GM12878 (cell line): ENCODE measurements around the gene SLC12A3. TPM values are rescaled to one million over a fixed set of nuclear protein-coding genes. Genes with fewer than 3 reads are reported as not detected.

Experiments
- ATAC-seq: fragments of 200-7000 bp; cut with Tn5 transposase; 3 replicates; pipeline ENCODE4 v1.9.1; 2020; ENCODE audit warnings: mild to moderate bottlenecking, moderate library complexity
- BruUV-seq: library from RNA; stranded (reverse); fragments of 400-500 nt; replicated peaks from 2 replicates; lab custom pipeline; 2021; lab: Mats Ljungman, UMichigan
- CTCF ChIA-PET: fragments of 300-600 bp; sonication (Branson Sonifier 250); formaldehyde crosslinking; extraction: SDS; loops from one replicate; lab custom pipeline; 2021; ENCODE audit warnings: inconsistent platforms; lab: Yijun Ruan, JAX
- POLR2A ChIA-PET: fragments of 350-600 bp; formaldehyde crosslinking; extraction: SDS; loops from one replicate; lab custom pipeline; 2021; ENCODE audit warnings: inconsistent platforms; lab: Charles Lee
- RAD21 ChIA-PET: fragments of 300-600 bp; sonication (Branson Sonifier 250); formaldehyde crosslinking; loops from one replicate; lab custom pipeline; 2023; ENCODE audit warnings: antibody characterized with exemption; ENCODE audit not compliant: unreplicated experiment; lab: Charles Lee
- SMC1A ChIA-PET: fragments of 300-600 bp; sonication (Branson Sonifier 250); formaldehyde crosslinking; loops from one replicate; lab custom pipeline; 2023; ENCODE audit not compliant: unreplicated experiment, uncharacterized antibody; lab: Charles Lee
- DNase-seq: peaks from one replicate; pipeline ENCODE4 v3.0.0-alpha.2; 2011; ENCODE audit warnings: low read depth, low spot score
- FAIRE-seq: peaks from 3 replicates; lab custom pipeline; 2011; peaks lifted over from hg19 to GRCh38; lab: Jason Lieb, UNC
- H2AFZ ChIP-seq: 2 replicates; pipeline ENCODE4 v1.6.0; 2011; ENCODE audit warnings: low read depth, low read length, control low read depth; ENCODE audit not compliant: control insufficient read depth
- H3K27ac ChIP-seq: 2 replicates; pipeline ENCODE4 v1.5.1; 2011; ENCODE audit warnings: control low read depth; ENCODE audit not compliant: control insufficient read depth, insufficient read depth
- H3K27me3 ChIP-seq, 2 experiments: replicated peaks in 1 of 2; 2 replicates each; pipeline versions ENCODE4 v1.6.0 to v1.6.1; 2011; ENCODE audit warnings: low read length in 1 of 2; ENCODE audit not compliant: control insufficient read depth in 2 of 2, insufficient read depth in 2 of 2
- H3K36me3 ChIP-seq, 2 experiments: 2 replicates each; pipeline ENCODE4 v1.5.1; 2011; ENCODE audit warnings: low read length in 1 of 2; ENCODE audit not compliant: control insufficient read depth in 2 of 2, insufficient read depth in 2 of 2
- H3K4me1 ChIP-seq: 2 replicates; pipeline ENCODE4 v1.6.1; 2011; ENCODE audit warnings: mild to moderate bottlenecking, low read length, moderate library complexity, mixed read lengths; ENCODE audit not compliant: control insufficient read depth, insufficient read depth
- H3K4me2 ChIP-seq: 2 replicates; pipeline ENCODE4 v1.6.0; 2011; ENCODE audit warnings: control low read depth; ENCODE audit not compliant: control insufficient read depth, insufficient read depth
- H3K4me3 ChIP-seq: fragments of 200-600 bp; sonication (generic); 2 replicates; pipeline ENCODE4 v1.5.1; 2016
- H3K79me2 ChIP-seq: 2 replicates; pipeline ENCODE4 v1.6.0; 2011; ENCODE audit warnings: low read length; ENCODE audit not compliant: control insufficient read depth, insufficient read depth
- H3K9ac ChIP-seq: 2 replicates; pipeline ENCODE4 v1.8.0; 2011; ENCODE audit warnings: low read length, control low read depth, mixed read lengths; ENCODE audit not compliant: control insufficient read depth, insufficient read depth
- H3K9me3 ChIP-seq: replicated peaks from 3 replicates; pipeline ENCODE4 v1.5.1; 2011; ENCODE audit warnings: mild to moderate bottlenecking, low read length; ENCODE audit not compliant: control insufficient read depth, insufficient read depth
- H4K20me1 ChIP-seq: 2 replicates; pipeline ENCODE4 v1.6.0; 2011; ENCODE audit not compliant: control insufficient read depth, insufficient read depth
- HDAC6 ChIP-seq: fragments of 200-600 bp; sonication (generic); IDR thresholded peaks from one replicate; pipeline ENCODE4 v1.8.0; 2017; ENCODE audit warnings: antibody characterized with exemption; ENCODE audit not compliant: unreplicated experiment
- HDGF ChIP-seq: fragments of 450-650 bp; IDR thresholded peaks from 2 replicates; pipeline ENCODE4 v1.6.1; 2016; ENCODE audit warnings: antibody characterized with exemption
- IRF4 ChIP-seq: IDR thresholded peaks from 2 replicates; pipeline ENCODE4 v1.6.1; 2011; ENCODE audit warnings: low read depth, low read length
- NFIC ChIP-seq: IDR thresholded peaks from 2 replicates; pipeline ENCODE4 v1.6.1; 2012; ENCODE audit warnings: low read depth, mild to moderate bottlenecking, inconsistent platforms, low read length, moderate library complexity
- RUNX3 ChIP-seq: IDR thresholded peaks from 2 replicates; pipeline ENCODE4 v1.6.1; 2012; ENCODE audit warnings: low read length, inconsistent platforms
- SIX5 ChIP-seq: IDR thresholded peaks from 2 replicates; pipeline ENCODE4 v1.6.1; 2011; ENCODE audit warnings: mild to moderate bottlenecking, low read depth, low read length, moderate library complexity; ENCODE audit not compliant: severe bottlenecking
- SMAD1 ChIP-seq: fragments of 450-650 bp; IDR thresholded peaks from 2 replicates; pipeline ENCODE4 v1.6.1; 2018; ENCODE audit warnings: mild to moderate bottlenecking, low read depth; ENCODE audit not compliant: partially characterized antibody
- WRNIP1 ChIP-seq: IDR thresholded peaks from 2 replicates; pipeline ENCODE4 v1.6.1; 2011; ENCODE audit warnings: low read depth, low read length, improper control_type of control experiment, borderline replicate concordance
- ZNF217 ChIP-seq: fragments of 450-650 bp; IDR thresholded peaks from 2 replicates; pipeline ENCODE4 v1.6.1; 2017; ENCODE audit warnings: antibody characterized with exemption, mild to moderate bottlenecking
- WGBS: methylation state at CpG from one replicate; pipeline ENCODE4 v1.1.6; 2016; ENCODE audit warnings: low lambda C conversion rate; ENCODE audit not compliant: insufficient replicate concordance, insufficient coverage; ENCODE audit errors: missing lambda C conversion rate; 5-methylcytosine and 5-hydroxymethylcytosine counted together
- in situ Hi-C: fragments of 300-500 bp; cut with MboI; formaldehyde crosslinking; loops from 9 replicates; pipeline ENCODE4 v1.14.3; 2018; ENCODE audit warnings: mixed read lengths
- intact Hi-C: fragments of 100-400 bp; cut with micrococcal nuclease; formaldehyde crosslinking; loops from one replicate; pipeline ENCODE4 v1.14.2; 2022; ENCODE audit not compliant: unreplicated experiment
- polyA plus RNA-seq, 11 experiments: library from polyadenylated mRNA; depleted of rRNA in 4 of 11; unstranded in 6 of 11; stranded (reverse) in 5 of 11; fragments of >200 nt; fragmentation: Nextera tagmentation in 4 of 11; fragmentation: Illumina TruSeq in 1 of 11; extraction: Ambion mirVana in 4 of 11; extraction: Trizol in 1 of 11; gene quantifications; 1 replicate in 1 of 11; 2 replicates in 10 of 11; pipeline versions ENCODE4 v1.2.1 to v1.2.3, GENCODE V29; 2011 to 2016; ENCODE audit warnings: inconsistent platforms in 2 of 11, missing spikeins in 2 of 11, low read depth in 1 of 11
- total RNA-seq, 4 experiments: library from RNA; depleted of rRNA in 3 of 4; stranded (reverse); fragments of >200 nt in 3 of 4; fragmentation: Illumina TruSeq in 1 of 4; extraction: Trizol in 1 of 4; gene quantifications; 2 replicates each; pipeline versions ENCODE4 v1.2.1 to v1.2.3, GENCODE V29; 2013 to 2021
- TF ChIP-seq, protein P1 (sequence below): fragments of 450-650 bp; IDR thresholded peaks from 2 replicates; pipeline ENCODE4 v1.6.1; 2017; ENCODE audit warnings: mild to moderate bottlenecking, low read depth, inconsistent platforms; ENCODE audit not compliant: poor library complexity, severe bottlenecking
- TF ChIP-seq, protein P2 (sequence below): IDR thresholded peaks from 2 replicates; pipeline ENCODE4 v1.6.1; 2012; ENCODE audit warnings: mild to moderate bottlenecking, low read depth, low read length
- TF ChIP-seq, protein P3 (sequence below): fragments of 450-650 bp; IDR thresholded peaks from 2 replicates; pipeline ENCODE4 v1.6.1; 2016; ENCODE audit warnings: mild to moderate bottlenecking
- TF ChIP-seq, protein P4 (sequence below): IDR thresholded peaks from 2 replicates; pipeline ENCODE4 v1.6.1; 2012; ENCODE audit warnings: low read depth, low read length, improper control_type of control experiment
- TF ChIP-seq, protein P5 (sequence below): IDR thresholded peaks from 2 replicates; pipeline ENCODE4 v1.6.1; 2012; ENCODE audit warnings: low read length, inconsistent platforms

Gene SLC12A3
- total and polyA plus RNA-seq, 10 of the 15 experiments (the other 5 are each of a cell fraction or from before 2014, with no cell fraction given): 0.05 to 6.3 (median 3.1) TPM

DNA sequence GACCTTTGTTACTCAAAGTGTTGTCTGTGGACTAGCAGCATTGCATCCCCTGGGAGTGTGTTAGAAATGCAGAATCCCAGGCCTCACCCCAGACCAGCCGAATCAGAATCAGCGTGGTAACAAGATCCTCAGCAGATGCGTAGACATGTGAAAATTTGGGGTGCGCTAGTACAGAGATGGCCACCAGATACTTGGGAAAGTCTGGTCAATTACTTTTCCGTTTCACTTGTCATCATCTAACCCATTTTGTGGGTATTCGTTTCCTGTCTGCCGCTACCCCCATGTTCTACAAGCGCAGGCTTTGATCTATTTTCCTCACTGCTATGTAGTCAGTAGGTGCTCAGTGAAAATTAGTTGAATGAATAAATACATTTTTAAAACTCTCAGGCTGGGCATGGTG is 33.8 kb downstream of the SLC12A3 start:
- no peaks in the 10 kb centered on the region for H3K9me3 ChIP-seq
- H3K9ac ChIP-seq: no peak overlapping the region
- peak; percentile 97 for FAIRE-seq
- no peak overlapping the region for H3K4me3 ChIP-seq
- peaks cover 13% of the 10 kb centered on the region for H3K4me1 ChIP-seq
- peak overlapping the region; percentile 60 for H3K4me2 ChIP-seq
- ATAC-seq: peak; percentile 86
- H3K79me2 ChIP-seq: no peaks in the 10 kb centered on the region
- no peaks in the 10 kb centered on the region for H3K36me3 ChIP-seq
- ChIA-PET CTCF (no interaction called here), RAD21 (no interaction called here), SMC1A (no interaction called here), POLR2A (no interaction called here)
- no peak overlapping the region for H3K27ac ChIP-seq
- H4K20me1 ChIP-seq: no peaks in the 10 kb centered on the region
- no TSS peak for BruUV-seq
- WGBS: 0% methylated on average over 8 of the region's 8 CpGs
- intact Hi-C loops: no loop called here
- DNase-seq: peak; percentile 77
- no peak overlapping the region for H2AFZ ChIP-seq
- peaks cover 0 to 6% of the 10 kb centered on the region in 2 experiments; a peak in 2 of 4 replicates for H3K27me3 ChIP-seq
- in situ Hi-C loops: no loop called here
- peak; percentile 91 for TF ChIP-seq NFIC
- TF ChIP-seq IRF4: peak; percentile 81
- TF ChIP-seq RUNX3: peak; percentile 97
- TF ChIP-seq HDAC6: no peak
- TF ChIP-seq, protein P1, sequence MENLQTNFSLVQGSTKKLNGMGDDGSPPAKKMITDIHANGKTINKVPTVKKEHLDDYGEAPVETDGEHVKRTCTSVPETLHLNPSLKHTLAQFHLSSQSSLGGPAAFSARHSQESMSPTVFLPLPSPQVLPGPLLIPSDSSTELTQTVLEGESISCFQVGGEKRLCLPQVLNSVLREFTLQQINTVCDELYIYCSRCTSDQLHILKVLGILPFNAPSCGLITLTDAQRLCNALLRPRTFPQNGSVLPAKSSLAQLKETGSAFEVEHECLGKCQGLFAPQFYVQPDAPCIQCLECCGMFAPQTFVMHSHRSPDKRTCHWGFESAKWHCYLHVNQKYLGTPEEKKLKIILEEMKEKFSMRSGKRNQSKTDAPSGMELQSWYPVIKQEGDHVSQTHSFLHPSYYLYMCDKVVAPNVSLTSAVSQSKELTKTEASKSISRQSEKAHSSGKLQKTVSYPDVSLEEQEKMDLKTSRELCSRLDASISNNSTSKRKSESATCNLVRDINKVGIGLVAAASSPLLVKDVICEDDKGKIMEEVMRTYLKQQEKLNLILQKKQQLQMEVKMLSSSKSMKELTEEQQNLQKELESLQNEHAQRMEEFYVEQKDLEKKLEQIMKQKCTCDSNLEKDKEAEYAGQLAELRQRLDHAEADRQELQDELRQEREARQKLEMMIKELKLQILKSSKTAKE: peak; percentile 87
- no peak for TF ChIP-seq WRNIP1
- TF ChIP-seq SMAD1: no peak
- TF ChIP-seq, protein P2, sequence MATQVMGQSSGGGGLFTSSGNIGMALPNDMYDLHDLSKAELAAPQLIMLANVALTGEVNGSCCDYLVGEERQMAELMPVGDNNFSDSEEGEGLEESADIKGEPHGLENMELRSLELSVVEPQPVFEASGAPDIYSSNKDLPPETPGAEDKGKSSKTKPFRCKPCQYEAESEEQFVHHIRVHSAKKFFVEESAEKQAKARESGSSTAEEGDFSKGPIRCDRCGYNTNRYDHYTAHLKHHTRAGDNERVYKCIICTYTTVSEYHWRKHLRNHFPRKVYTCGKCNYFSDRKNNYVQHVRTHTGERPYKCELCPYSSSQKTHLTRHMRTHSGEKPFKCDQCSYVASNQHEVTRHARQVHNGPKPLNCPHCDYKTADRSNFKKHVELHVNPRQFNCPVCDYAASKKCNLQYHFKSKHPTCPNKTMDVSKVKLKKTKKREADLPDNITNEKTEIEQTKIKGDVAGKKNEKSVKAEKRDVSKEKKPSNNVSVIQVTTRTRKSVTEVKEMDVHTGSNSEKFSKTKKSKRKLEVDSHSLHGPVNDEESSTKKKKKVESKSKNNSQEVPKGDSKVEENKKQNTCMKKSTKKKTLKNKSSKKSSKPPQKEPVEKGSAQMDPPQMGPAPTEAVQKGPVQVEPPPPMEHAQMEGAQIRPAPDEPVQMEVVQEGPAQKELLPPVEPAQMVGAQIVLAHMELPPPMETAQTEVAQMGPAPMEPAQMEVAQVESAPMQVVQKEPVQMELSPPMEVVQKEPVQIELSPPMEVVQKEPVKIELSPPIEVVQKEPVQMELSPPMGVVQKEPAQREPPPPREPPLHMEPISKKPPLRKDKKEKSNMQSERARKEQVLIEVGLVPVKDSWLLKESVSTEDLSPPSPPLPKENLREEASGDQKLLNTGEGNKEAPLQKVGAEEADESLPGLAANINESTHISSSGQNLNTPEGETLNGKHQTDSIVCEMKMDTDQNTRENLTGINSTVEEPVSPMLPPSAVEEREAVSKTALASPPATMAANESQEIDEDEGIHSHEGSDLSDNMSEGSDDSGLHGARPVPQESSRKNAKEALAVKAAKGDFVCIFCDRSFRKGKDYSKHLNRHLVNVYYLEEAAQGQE: no peak
- TF ChIP-seq, protein P3, sequence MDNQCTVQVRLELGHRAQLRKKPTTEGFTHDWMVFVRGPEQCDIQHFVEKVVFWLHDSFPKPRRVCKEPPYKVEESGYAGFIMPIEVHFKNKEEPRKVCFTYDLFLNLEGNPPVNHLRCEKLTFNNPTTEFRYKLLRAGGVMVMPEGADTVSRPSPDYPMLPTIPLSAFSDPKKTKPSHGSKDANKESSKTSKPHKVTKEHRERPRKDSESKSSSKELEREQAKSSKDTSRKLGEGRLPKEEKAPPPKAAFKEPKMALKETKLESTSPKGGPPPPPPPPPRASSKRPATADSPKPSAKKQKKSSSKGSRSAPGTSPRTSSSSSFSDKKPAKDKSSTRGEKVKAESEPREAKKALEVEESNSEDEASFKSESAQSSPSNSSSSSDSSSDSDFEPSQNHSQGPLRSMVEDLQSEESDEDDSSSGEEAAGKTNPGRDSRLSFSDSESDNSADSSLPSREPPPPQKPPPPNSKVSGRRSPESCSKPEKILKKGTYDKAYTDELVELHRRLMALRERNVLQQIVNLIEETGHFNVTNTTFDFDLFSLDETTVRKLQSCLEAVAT: no peak
- no peak for TF ChIP-seq SIX5
- no peak for TF ChIP-seq HDGF
- TF ChIP-seq, protein P4, sequence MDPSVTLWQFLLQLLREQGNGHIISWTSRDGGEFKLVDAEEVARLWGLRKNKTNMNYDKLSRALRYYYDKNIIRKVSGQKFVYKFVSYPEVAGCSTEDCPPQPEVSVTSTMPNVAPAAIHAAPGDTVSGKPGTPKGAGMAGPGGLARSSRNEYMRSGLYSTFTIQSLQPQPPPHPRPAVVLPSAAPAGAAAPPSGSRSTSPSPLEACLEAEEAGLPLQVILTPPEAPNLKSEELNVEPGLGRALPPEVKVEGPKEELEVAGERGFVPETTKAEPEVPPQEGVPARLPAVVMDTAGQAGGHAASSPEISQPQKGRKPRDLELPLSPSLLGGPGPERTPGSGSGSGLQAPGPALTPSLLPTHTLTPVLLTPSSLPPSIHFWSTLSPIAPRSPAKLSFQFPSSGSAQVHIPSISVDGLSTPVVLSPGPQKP: no peak
- TF ChIP-seq, protein P5, sequence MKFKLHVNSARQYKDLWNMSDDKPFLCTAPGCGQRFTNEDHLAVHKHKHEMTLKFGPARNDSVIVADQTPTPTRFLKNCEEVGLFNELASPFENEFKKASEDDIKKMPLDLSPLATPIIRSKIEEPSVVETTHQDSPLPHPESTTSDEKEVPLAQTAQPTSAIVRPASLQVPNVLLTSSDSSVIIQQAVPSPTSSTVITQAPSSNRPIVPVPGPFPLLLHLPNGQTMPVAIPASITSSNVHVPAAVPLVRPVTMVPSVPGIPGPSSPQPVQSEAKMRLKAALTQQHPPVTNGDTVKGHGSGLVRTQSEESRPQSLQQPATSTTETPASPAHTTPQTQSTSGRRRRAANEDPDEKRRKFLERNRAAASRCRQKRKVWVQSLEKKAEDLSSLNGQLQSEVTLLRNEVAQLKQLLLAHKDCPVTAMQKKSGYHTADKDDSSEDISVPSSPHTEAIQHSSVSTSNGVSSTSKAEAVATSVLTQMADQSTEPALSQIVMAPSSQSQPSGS: peak; percentile 86; the same call in 1 of the 2 replicates
- TF ChIP-seq ZNF217: peak; percentile 56; the same call in 1 of the 2 replicates
